IPS-NIHi11 (cell line): Measurements from ENCODE around the gene CDH22.
A peak's percentile ranks its signal among the peaks of the same experiment; 100 is the strongest.

ENCODE experiments used
- DNase-seq: peaks from one replicate; pipeline ENCODE4 v3.0.0; 2012; ENCODE audit warnings: mixed read lengths, low spot score

Gene CDH22

DNA sequence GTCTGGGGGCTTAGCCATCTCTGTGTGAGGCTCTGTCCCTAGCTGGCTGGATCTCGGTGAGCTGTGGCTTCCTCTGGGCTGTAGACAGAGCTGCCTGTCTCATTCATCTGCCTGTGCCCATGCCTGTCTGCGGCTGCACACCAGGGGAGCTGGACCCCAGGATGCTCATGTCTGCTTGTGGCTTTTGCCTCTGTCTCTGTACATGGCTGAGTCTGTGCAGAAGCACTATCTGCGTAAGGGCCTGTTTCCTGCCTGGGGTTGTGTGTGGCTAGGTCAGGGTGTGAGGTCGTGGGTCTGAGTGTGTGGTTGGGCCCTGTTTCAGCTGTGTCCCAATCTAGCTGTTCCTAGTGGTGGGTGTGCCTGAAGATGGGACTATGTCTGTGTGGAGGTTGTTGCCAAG is 68.2 kb downstream of the CDH22 start:
- no peak for DNase-seq

DNA sequence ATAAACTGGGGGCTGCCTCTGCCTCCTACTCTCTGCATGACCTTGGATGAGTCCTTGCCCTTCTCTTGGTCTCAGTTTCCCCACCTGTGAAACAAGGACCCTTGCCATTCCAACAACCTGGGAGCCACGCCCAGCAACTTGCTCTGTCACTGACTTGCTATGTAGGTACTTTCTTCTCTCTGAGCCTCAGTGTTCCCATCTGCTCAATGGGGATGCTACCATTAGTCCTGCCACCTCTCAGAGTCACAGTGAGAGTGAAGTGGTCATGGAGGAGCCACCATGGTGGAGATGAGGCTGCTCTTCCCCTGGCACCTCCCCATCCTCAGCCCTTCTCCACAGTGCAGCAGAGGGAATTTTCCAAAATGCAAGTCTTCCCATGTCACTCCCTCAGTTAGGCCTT is 70.6 kb downstream of the CDH22 start:
- DNase-seq: no peak

DNA sequence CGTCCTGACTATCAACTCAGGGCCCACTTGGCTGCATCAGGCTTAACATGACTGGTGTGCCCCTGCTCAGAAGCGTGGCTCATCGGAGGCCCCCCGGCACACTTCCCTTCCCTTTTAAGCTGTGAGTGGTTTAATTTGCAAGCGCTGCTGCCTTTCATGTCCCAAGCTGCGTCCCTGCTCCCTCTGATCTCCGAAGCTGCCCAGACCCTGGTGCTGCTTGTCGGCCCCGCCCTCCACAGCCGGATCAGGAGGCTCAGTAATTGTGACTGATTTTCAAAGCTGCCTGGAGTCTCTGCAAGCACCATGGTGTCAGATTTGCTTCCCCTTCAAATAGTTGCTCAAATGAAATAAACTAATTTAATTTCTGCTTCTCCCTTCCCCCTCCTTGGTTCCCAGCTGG is 71.1 kb downstream of the CDH22 start:
- DNase-seq: peak; percentile 52

DNA sequence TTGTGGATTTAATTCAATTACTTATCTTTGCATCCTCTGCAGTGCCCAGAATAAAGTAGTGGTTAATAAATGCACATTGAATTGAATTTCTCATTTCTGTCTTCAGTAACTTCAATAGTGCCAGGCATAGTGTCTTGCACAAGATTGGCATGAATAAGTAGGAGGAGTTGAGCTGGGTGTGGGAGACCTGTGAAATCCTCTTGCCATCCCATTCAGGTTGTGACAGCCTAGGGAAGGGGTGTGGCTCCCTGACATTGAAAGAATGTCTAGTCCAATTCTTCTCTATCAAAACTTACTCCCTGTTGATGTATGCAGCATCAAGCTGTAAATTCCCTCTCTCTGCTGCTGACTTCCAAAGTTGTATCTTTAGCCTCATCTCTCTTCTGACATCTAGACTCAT is 73.2 kb downstream of the CDH22 start:
- DNase-seq: no peak

DNA sequence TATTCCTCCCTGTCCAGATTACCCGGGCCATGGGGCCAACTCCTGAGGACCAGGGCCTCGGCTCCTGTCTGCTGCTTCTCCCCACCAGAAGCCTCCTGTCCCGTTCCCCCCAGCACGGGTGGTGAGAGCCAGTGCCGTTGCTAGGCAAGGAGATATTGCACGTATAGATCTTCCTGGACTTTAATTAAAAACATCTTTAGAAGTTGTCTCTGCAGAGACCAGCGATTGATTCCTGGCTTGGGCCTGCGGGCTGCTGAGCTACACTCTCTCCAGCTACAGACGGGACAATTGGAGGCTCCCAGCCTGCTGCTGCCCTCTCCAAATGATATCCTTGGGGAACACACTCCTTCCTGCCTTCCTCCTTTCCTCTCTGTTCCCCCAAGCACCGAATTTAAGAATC is 74.6 kb downstream of the CDH22 start:
- DNase-seq: no peak

DNA sequence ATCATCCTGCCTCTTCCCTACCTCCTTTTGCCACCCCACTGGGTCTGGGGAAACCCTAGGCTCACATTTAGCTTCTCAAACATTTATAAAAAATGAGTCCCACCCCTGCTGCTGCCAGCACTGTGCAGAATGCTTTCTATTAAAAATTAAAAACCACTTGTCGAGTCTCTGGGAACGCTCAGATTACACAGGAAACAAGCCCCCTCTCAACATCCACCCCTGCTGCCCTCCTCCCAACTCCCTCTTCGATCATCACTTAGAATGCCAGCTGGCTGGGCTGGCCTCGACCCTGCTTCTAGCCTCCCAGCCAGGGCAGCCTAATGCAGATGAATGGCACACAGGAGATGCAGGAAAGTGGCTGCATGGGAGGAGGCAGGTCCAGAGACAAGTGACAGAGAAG is 75.8 kb downstream of the CDH22 start:
- DNase-seq: no peak

DNA sequence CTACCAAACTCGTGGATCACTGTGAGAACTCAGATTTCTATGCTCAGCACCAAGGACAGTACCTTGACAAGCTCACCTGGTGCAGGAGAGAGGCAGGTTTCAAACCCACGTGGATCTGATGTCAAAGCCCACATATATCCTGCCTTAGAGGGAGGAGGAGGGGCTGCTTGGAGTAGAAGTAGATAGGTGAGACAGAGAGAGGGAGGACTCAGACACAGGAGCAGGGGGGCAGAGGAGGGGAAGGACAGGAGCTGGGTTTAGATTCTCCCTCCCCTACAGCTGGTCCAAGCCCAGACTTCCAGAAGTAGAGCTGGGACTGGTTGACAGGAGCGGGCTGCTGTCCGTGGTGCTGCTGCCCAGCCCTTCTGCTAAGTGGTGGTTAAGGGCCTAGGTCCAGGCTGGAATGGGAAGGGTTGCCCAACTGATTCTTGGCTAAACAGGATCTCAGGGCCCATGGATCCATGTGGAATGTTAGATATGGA is 77.5 kb downstream of the CDH22 start:
- DNase-seq: peak; percentile 83

DNA sequence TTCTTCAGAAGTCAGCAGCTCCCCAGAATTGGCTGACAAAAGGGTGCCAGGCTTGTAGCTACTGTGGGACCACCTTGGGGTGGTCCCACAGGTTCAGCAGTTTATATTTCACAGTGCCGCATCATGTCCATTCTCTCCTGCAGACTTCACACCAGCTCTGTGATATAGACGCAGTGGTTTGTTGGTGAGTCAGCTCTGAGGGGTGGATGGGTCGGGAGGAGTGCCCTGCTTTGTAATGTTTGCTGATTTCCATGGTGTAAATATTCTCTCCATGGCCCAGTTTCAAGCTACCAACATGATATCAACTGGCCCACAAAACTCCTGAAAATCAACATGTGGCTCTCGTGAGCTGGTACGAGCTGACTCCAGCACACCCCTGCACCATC is 78.2 kb downstream of the CDH22 start:
- no peak for DNase-seq

DNA sequence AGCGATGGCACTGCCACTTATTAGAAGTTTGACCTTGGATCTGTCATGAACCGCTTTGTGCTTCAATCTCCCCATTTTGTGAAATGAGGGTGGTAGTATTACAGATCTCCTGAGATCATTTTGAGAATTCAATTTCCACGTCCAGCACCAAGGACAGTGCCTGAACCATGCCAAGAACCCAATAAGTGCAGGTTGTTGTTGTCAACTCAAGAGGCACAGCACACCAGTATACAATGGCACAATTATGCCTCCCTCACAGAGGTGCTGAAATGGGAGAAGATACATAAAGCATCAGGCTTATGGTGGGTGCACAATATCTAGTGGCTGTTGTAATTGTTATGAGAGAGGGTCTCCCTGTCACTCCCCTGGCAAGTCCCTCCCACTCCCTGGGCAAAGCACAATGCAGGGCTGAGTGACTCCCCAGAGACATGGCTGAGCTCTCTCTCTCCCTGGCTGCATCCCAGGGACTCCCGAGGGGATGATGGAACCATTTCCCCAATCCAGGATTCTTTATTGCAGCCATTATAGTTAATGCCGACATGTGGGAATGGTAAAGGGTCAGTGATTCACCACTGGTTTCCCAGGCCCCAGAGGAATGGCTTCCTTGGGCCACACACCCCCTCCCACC is 78.7 kb downstream of the CDH22 start:
- no peak for DNase-seq

DNA sequence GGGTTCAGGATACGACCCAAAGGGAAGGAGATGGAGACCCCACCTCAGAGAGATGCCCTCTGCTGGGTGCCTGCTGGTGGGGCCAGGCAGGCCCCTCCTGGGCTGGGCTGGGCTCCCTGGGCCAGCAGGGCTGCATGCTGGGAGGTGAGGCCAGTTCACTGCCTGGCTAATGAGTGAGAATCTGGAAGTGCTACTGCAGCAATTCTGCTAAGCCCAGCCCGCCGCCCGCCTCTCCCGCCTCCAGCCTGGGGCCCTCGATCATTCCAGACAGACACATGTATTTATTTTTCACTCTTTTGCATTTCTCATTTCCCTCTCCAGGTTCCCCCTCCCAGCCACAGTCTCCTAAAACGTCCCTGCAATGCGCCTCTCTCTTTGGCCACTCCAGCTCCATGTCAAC is 79.6 kb downstream of the CDH22 start:
- DNase-seq: no peak

DNA sequence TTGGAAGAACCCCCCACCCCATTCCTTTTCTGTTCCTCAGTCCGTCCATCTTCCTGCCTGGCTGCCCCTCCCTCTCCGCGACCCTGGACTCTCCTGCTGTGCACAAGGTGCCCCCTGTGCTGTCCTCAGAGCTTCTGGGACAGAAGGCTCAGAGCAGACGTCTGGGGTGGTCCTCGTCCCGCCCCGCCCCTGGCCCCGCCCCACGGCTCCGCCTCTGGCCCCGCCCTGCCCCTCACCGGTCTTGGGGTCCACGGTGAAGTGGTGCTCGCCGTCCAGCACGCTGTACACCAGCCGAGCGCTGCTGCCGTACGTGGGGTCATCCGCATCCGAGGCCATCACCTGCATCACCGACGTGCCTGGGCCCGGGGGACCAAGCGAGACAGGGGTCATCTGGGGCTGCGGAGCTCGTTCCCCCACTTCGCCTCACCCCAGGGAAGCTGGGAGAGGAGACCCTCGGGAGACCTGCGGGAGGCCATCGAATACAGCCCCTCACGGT is 81.0 kb downstream of the CDH22 start:
- no peak for DNase-seq

DNA sequence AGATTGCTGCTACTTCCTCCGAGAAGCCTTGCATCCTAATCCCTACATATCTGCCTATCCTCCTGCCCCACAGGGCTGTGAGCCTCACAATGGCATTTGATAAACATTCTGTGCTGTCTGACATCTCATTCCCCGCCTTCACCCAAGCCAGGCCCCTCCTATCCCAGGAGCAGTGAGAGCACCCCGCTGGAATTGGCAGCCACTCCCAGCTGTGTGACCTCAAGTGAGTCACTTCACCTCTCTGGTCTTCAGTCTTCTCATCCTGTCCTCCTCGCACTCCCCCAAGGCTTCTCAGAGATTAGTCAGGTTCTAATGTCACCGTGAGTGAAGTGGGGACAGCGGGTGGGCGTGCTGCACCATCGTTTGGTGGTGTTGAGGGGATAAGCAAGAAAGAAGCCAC is 81.7 kb downstream of the CDH22 start:
- no peak for DNase-seq

DNA sequence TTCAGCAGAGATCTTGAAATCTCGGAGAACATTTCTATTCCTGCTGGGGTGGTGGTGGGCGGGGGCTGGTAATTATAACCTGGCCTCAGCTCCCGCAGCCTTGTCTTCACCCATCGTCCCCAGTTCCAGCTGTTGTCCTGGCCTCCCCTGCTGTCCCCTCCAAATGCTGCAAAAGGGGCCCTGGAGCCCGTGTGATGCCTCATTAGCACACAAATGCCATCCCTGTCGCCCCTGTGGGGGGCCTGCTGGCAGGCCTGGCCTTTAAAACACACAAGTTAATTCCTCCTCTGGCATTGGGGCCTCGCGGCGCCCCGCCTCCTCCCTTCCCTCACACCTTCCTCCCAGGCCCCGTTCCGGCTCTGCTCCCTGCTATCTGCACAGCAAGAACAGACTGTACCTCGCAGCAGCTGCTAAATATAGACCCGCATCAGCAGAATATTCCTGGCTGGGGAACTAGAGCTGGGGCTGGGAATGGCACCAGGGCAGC is 85.7 kb downstream of the CDH22 start:
- DNase-seq: no peak

DNA sequence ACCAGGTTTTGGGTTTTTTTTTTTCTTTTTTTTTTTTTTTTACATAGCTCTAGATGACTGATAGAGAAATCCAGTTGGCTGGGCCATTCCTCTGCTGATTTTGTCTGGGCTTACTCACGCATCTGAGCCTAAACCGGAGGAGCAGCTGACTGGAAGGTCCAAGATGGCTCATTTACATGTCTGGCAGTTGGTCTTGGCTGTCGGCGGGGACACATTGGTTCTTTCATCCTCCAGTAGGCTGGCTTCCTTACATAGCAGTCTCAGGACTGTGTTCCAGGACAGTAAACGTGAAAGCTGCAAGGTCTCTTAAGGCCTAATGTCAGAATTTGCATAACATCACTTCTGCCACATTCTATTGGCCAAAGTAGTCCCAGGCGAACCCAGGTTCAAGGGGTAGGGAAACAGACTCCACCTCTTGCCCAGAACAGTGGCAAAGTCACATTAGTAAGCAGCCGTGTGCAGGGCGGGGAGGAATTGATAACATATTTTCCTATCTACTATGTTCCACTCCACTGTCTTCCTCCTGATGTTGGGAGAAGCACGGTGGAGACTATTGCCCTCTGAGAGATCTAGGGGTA is 87.0 kb downstream of the CDH22 start:
- DNase-seq: no peak

DNA sequence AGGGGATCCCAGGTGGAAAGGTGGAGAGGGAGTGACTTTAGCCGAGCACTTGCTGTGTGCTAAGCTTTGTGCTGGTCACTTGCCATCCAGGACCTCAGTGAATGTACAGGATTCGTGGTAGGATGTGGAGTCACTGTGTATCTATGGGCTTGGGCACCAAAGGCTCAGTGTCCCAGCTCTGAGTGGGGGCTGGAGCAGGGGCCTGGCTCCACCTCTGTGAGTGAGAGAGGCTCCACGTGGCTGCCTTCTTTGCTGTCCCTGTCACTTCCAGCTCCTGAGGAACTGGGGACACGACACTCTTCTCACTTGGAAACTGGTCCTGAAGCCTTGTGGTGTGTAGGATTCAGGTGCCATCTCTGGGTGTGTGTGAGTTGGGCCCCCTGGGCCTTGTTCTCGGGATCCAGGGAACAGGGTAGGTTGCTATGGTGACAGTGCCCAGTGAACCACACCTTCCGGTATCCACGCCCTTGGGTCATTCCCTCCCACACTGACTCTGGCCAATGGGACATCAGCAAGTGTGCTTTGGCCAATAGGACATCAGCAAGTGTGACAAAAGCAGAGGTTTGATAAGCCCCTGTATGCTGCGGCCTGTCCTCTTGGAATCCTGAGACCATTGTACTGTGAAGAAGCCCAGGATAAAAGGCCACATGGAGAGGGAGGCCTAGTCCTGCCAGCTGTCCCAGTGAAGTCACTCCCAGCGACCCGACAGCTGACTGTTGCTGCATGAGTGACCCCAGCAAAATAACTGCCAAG is 87.7 kb downstream of the CDH22 start:
- DNase-seq: peak; percentile 69

DNA sequence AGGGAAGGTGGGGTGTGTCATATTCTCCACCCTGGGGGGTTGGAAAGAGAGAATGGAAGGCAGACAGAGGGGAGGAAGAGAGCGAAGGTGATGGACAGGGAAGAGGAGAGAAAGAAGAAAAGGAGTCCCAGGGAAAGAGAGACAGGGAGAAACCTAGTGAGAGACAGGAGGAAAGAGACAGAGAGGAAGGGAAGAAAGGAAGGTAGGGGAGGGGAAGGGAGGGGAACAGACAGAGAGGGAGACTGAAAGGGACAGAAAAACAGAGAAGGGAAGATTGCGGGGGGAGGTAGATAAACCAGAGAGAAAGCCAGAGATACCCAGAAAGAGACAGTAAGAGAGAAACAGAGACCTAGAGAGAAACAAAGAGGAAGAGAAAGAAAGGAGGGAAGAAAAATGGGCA is 88.4 kb downstream of the CDH22 start:
- no peak for DNase-seq

DNA sequence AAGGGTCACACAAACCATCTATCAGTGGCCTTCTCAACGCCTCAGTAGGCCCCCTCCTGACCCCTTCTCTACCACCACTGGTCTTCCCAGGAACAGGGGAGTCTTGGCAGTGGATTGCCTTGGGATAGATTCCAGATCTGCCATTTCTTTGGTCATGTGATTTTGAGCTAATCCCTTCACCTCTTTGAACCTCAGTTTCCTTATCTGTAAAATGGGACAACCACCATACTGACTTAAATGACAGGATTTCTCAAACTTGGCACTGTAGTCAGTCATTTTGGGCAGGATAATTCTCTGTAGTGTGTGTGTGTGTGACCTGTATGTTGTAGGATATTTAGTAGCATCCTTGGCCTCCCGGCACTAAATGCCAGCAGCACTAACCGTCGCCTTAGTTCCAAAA is 89.1 kb downstream of the CDH22 start:
- DNase-seq: no peak

DNA sequence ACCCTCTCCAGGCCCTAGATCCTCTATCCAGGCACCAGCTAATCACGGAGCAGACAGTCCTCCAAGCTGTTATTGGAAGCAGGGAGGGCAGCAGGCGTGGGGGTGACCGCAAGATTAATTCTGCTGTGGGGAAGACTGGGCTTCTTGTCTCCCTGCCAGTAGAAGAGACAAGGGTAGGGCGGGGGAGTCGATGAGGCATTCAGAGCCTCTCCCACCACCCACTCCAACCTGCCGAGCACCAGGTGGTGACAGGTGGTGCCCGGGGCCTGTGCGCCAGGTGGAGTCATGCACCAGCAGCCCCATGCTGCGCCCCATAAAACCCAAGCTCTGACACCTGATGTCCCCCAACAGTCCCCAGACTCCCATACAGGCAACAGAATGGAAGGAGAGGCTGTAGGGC is 89.6 kb downstream of the CDH22 start:
- no peak for DNase-seq

DNA sequence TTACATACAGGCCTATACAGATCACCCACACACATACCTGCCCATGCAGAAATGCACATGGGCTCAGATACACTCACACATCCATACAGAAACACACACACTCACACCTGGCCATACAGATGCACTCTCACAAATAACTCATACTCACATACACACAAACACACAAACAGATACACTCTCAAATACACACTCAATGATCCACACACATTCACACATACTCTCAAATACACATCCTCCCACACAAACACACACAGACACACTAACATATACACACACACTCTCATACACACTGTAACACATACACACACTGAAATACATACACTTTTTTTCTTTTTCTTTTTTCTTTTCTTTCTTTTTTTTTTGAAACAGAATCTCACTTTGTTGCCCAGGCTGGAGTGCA is 90.7 kb downstream of the CDH22 start:
- no peak for DNase-seq

DNA sequence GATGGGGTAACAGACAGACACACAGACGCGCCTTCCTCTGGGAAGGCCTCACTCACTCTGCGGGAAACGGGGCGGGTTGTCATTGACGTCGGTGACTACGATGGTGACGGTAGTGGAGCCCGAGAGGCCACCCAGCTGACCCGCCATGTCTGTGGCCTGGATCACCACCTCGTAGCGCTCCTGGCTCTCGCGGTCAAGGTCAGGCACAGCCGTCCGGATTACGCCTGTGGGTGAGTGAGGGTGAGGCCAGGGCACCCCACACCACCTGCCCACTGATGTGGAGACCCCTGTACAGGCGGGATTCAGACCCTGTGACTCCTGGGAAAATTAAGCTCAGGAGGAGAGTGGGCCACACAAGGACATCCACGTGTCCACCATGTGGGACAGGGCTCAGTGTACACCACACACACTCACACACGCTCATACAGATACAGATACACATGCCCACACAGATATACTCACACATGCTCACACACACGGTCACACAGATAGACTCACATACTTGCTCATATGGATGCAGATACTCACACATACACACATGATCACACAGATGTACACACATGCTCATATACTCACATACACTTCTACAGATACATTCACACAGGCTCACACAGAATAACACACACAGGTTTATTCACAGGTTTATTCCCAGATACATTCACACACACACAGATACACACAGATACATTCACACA is 91.4 kb downstream of the CDH22 start:
- DNase-seq: no peak

DNA sequence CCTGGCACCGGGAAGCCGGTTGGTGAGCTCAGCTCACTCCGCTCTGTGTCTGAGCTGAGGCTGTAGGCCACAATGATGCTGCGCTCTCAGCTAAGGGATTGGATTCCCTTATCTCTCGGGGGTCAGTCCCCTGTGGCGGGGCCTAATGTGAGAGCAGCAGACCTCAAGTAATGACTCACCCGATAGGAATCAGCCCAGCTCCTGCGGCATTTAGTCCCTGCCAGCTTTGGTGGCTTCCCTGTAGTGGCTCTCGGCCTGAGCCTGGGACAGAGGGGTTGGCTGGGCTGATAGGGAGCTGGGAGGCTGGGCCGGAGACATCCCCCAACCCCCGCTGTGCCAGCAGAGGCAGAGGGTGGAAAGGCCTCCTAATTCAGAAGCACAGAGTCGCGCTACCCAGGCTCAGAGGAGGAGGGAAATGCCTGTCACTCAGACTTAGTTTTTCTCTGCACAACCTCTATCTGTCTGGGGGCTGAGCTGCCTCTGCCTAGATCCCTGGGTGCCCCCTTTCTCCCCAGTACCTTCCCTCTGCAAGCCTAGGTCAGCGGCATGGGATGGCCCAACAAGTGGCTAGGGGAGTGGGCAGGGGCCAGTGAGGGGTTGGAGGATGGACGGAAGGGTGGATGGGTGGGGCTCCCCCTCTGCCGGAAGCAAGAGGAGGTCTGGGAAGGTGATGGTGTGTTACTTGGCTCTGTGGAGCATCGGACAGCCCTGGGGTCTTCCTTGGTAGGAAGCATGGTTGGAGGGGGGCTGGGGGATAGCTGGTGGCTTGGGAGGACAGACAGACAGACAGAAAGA is 92.2 kb downstream of the CDH22 start:
- DNase-seq: peak; percentile 79
